Body of pancreas (tissue), 4 donors: ENCODE measurements around the gene REPIN1.

Experiments used
- CTCF ChIP-seq, 7 experiments: fragments of 450-650 bp in 4 of 7; fragments of 200-600 bp in 3 of 7; sonication (generic) in 3 of 7; IDR thresholded peaks; one replicate each; pipeline ENCODE4 v1.5.1; 2016 to 2019; ENCODE audit warnings: antibody characterized with exemption in 7 of 7
- POLR2A ChIP-seq, 3 donors: fragments of 450-650 bp; IDR thresholded peaks; one replicate each; pipeline ENCODE4 v1.6.1; 2016; ENCODE audit warnings: antibody characterized with exemption in 3 of 3, mild to moderate bottlenecking in 2 of 3

GRCh38 chr7:150370612-150371071 is 2.0 kb downstream of the REPIN1 start:
- TF ChIP-seq CTCF (IDR thresholded peaks at IDR 0.05), result no peak
- no peak for TF ChIP-seq POLR2A (IDR thresholded peaks at IDR 0.05)
